Choroid plexus epithelial cell (primary cell): Measurements from ENCODE around the gene ARAP3.
"Not testable (repeated sequence)": the region's sequence is repeated elsewhere in the genome, so short reads cannot be mapped to it uniquely, and the experiment has no call there.

Experiments used
- DNase-seq: peaks from one replicate; pipeline ENCODE4 v3.0.0-alpha.2; 2010; ENCODE audit warnings: low read depth
- H3K4me3 ChIP-seq: 2 replicates; pipeline ENCODE4 v1.5.1; 2011; ENCODE audit warnings: low read depth, mild to moderate bottlenecking, control low read depth, low read length, moderate library complexity
- TF ChIP-seq, protein P1 (sequence below): conservative IDR thresholded peaks from 2 replicates; pipeline ENCODE4 v1.5.1; 2011; ENCODE audit warnings: low read depth, mild to moderate bottlenecking, control low read depth, inconsistent platforms, low read length, moderate library complexity

ARAP3 gene

DNA sequence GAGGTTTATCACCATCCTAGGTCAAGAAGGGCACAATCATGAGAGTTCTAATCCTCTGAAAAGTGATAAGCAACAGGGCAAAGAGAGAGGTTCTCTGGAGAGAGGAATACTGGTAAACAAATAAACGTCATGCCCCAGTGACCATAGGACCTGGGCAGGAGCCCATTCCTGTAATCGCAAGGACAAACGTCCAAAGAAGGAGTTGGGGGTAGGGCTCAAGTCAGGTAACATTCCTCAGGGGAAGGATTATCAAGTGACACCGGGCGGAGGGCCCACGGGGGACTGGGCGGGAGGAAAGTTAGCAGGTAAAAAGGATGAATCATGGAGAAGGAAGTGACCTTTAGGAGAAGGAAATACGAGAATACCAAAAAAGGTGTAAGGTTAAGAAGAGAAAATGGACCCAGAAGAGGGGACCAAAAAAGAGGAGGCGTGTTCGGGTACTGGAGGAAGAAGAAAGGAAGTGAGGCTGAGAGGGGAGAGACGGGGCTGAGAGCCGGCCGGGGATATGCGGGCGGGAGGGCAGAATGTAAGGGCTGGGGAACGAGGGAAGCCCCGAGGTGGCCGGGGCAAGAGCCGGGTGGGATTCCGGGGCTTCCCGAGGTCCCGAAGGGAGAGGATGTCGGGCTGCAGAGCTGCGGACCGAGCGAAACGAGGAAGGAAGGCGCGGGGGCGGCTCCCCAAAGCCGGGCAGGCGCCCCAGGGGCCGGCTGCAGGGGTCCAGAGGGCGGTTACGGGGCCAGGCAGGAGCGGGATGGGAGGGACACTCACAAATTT is 63.8 kb downstream of the ARAP3 start:
- TF ChIP-seq, protein P1, sequence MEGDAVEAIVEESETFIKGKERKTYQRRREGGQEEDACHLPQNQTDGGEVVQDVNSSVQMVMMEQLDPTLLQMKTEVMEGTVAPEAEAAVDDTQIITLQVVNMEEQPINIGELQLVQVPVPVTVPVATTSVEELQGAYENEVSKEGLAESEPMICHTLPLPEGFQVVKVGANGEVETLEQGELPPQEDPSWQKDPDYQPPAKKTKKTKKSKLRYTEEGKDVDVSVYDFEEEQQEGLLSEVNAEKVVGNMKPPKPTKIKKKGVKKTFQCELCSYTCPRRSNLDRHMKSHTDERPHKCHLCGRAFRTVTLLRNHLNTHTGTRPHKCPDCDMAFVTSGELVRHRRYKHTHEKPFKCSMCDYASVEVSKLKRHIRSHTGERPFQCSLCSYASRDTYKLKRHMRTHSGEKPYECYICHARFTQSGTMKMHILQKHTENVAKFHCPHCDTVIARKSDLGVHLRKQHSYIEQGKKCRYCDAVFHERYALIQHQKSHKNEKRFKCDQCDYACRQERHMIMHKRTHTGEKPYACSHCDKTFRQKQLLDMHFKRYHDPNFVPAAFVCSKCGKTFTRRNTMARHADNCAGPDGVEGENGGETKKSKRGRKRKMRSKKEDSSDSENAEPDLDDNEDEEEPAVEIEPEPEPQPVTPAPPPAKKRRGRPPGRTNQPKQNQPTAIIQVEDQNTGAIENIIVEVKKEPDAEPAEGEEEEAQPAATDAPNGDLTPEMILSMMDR: no peak
- peak overlapping the region; percentile 84 for H3K4me3 ChIP-seq
- DNase-seq: no peak

DNA sequence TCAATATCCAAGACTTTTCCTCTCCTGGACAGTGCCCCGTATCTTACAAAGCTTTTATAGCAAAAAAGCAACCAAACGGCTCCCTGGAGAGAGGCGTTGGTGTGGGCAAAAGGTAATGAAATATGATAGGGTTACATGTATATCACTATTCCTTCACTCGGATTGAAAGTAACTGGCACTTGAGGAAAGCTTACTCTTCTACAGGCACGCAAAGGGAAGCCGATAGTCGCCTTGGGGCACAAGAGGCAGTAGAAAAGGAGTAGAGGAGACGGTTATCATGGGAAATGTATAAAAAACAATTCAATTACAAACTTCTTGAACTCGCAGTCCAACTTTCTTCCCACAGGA is 64.4 kb downstream of the ARAP3 start:
- DNase-seq: no peak
- TF ChIP-seq, protein P1: no peak
- peak overlapping the region; percentile 84 for H3K4me3 ChIP-seq

DNA sequence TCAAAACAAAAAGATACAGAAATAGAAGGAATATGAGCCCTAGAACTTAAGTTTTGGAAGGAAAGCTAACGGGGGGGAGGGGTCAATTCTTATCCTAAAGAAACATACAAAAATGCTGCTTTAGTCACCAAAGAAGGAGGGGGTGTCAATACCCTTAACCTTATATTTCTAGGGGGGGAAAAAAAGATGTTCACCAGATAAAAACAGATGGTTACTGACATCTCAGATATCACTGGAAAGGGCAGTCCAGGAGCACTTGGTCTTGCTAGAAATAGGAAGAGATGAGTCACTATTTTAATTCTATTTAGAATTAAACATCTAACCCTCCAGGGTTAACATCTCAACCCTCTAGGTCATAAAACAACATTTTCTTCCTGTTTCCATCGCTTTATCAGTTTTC is 64.9 kb downstream of the ARAP3 start:
- TF ChIP-seq, protein P1: no peak

DNA sequence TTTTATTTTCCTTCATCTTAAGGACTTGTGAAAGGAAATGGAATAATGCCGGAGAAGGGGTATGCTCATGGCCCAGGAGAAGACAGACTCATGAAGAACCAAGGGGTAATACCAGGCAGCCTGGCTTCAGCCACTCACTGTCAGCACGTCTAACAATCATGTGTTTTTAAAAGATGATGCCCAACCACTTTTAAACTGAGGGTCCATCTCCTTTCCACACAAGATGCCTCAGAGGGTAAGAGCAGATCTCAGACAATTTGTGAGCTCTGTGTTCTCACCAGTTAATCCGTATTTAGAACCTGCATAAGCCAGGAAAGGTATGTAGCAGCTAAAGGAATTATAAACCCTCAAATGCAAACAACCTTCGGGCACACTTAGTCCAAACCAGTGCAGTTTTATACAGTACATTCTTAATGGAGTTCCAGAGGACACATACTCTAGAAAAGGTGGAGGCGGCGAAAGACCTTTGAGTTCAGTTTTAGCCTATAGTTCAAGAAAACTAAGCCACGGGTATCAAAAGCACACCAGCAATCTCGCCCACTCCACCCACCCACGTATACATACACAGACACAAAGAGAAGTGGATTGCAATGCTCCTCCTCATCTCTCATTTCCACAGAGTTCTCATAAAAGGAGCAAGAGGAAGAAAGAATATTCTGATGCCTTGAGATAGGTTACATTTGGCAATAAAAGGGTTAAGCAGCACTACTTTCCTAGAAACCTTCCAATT is 65.9 kb downstream of the ARAP3 start:
- no peak for DNase-seq
- TF ChIP-seq, protein P1: no peak
- H3K4me3 ChIP-seq: no peak overlapping the region

More for the DNA sequence above, 64.9 kb downstream of the ARAP3 start:
- H3K4me3 ChIP-seq: peak overlapping the region; percentile 84
- DNase-seq: no peak

DNA sequence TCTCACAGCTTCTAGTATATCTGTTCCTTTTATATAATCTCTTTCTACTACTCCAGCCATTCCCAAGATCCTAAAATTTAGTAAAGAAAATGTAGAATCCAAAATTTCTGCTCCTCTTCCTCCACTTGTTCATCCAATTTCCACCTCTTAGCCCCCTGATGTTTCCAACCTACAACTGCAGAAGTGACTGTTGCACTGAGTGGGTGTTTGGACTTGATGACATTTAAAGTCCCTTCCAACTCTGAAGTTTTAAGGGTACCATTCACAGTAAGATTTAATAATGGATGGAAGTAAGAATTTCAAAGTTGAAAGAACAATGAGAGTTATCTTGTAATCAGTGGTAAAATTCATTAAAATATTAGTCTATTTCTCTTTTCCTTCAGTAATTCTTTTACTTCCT is 68.7 kb downstream of the ARAP3 start:
- TF ChIP-seq, protein P1: no peak
- H3K4me3 ChIP-seq: no peak overlapping the region

DNA sequence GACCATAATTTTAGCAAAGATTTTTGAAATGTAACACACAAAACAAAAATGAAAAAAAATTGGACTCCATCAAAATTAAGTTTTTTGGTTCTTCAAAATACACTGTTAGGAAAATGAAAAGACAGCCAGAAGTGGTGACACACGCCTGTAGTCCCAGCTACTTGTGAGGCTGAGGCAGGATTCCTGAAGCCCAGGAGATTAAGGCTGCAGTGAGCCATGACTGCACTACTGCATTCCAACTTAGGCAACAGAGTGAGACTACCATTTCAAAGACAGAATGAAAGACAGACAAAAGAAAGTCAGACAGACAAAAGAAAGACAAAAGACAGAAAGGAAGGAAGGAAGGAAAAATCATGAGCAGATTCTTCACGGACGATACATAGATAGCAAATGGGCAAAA is 70.7 kb downstream of the ARAP3 start:
- H3K4me3 ChIP-seq: no peak overlapping the region
- DNase-seq: no peak
- TF ChIP-seq, protein P1: no peak

More for the DNA sequence above, 68.7 kb downstream of the ARAP3 start:
- no peak for DNase-seq

DNA sequence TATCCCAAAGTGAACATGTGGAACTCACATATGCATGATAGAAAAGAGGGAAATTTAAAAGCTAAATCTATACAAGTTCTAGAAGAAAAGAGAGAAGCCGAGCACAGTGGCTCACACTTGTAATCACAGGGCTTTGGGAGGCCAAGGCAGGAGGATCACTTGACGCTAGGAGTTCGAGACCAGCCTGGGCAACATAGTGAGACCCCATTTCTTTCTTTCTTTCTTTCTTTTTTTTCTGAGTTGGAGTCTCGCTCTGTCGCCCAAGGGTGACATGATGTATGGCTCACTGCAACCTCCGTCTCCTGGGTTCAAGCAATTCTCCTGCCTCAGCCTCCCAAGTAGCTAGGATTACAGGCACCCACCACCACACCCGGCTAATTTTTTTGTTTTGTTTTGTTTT is 72.1 kb downstream of the ARAP3 start:
- DNase-seq, H3K4me3 ChIP-seq: not testable (repeated sequence)
